ENCODE measurements around the gene FLOT2.

DNA sequence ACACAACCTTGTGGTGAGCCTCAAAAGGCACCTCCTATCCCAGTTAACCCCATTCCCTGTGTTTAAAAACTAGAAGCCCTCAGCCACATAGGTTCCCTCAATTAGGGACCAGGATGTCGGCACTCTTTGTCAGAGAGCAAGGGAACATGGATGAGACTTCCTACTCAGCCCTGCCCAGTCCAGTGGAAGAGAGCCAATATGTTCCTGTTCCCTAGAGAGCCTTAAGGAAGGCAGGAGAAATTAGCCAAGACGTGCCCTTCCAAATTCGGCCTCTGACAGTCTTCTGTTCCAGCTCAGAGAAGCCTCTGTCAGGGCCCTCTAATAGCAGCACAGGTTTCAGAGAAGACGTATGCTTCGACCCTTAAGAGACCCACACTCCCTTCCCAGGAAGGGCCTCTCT, 19.9 kb upstream of the FLOT2 start:
- TF ChIP-seq, protein P1, sequence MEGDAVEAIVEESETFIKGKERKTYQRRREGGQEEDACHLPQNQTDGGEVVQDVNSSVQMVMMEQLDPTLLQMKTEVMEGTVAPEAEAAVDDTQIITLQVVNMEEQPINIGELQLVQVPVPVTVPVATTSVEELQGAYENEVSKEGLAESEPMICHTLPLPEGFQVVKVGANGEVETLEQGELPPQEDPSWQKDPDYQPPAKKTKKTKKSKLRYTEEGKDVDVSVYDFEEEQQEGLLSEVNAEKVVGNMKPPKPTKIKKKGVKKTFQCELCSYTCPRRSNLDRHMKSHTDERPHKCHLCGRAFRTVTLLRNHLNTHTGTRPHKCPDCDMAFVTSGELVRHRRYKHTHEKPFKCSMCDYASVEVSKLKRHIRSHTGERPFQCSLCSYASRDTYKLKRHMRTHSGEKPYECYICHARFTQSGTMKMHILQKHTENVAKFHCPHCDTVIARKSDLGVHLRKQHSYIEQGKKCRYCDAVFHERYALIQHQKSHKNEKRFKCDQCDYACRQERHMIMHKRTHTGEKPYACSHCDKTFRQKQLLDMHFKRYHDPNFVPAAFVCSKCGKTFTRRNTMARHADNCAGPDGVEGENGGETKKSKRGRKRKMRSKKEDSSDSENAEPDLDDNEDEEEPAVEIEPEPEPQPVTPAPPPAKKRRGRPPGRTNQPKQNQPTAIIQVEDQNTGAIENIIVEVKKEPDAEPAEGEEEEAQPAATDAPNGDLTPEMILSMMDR (IDR thresholded peaks at IDR 0.05): no peak
- TF ChIP-seq POLR2A (IDR thresholded peaks at IDR 0.05): no peak
